ENCODE data around the gene FOXS1. TPM values are rescaled to one million over a fixed set of nuclear protein-coding genes. Genes with fewer than 3 reads are reported as not detected.

Gene FOXS1
- total RNA-seq, 1 experiment from 2014 or later = not detected

- no peak overlapping the region for H2AFZ ChIP-seq (ENCODE audit: low read length)
- no peak overlapping the region for H3K4me2 ChIP-seq (ENCODE audit: low read length)
- no peaks in the 10 kb centered on the region for H3K27me3 ChIP-seq (ENCODE audit: low read length)
- no peaks in the 10 kb centered on the region for H3K9me2 ChIP-seq (replicated peaks; ENCODE audit: low read length)
- no peaks in the 10 kb centered on the region for H3K9me3 ChIP-seq (ENCODE audit: low read length)
- no peaks in the 10 kb centered on the region for H3F3A ChIP-seq (ENCODE audit: low read length, unreplicated experiment)
- DNase-seq (no peak), ATAC-seq (no peak)
- TF ChIP-seq EZH2phosphoT487 (IDR thresholded peaks at IDR 0.05; ENCODE audit: borderline replicate concordance, low read length) (no peak), EZH2 (IDR thresholded peaks at IDR 0.05; ENCODE audit: low read length, unreplicated experiment) (no peak)
- no peak overlapping the region for H3K4me3 ChIP-seq (ENCODE audit: low read length)
- H3K27ac ChIP-seq (ENCODE audit: low read length) = no peak overlapping the region
- H3K4me1 ChIP-seq (ENCODE audit: insufficient read depth, low read length) = no peaks in the 10 kb centered on the region
- H3K36me3 ChIP-seq (ENCODE audit: low read depth, low read length) = no peaks in the 10 kb centered on the region
- H4K20me1 ChIP-seq (ENCODE audit: low read length) = no peaks in the 10 kb centered on the region
- H3K9ac ChIP-seq (ENCODE audit: low read length) = no peak overlapping the region
- POLR2A ChIA-PET (ENCODE audit: unreplicated experiment) = no interaction called here
- intact Hi-C loops (cut with micrococcal nuclease) = no loop called here
- CTCF ChIA-PET = no interaction called here
- no TSS peak for BruUV-seq (replicated peaks)
- no peaks in the 10 kb centered on the region for H3K79me2 ChIP-seq (ENCODE audit: low read length)
These were observed 18.3 kb downstream of the FOXS1 start for GRCh38 chr20:31827059-31827458.

- Histone ChIP-seq H3K36me3 (ENCODE audit: low read depth, low read length) (no peaks in the 10 kb centered on the region), H3K9me2 (replicated peaks; ENCODE audit: low read length) (no peaks in the 10 kb centered on the region), H3K4me1 (ENCODE audit: insufficient read depth, low read length) (no peaks in the 10 kb centered on the region), H3K27ac (ENCODE audit: low read length) (no peak overlapping the region), H3K27me3 (ENCODE audit: low read length) (no peaks in the 10 kb centered on the region), H3F3A (ENCODE audit: low read length, unreplicated experiment) (no peaks in the 10 kb centered on the region), H3K9me3 (ENCODE audit: low read length) (no peaks in the 10 kb centered on the region), H4K20me1 (ENCODE audit: low read length) (no peaks in the 10 kb centered on the region), H3K79me2 (ENCODE audit: low read length) (no peaks in the 10 kb centered on the region), H2AFZ (ENCODE audit: low read length) (no peak overlapping the region), H3K4me2 (ENCODE audit: low read length) (no peak overlapping the region), H3K9ac (ENCODE audit: low read length) (no peak overlapping the region), H3K4me3 (ENCODE audit: low read length) (no peak overlapping the region)
- no peak for TF ChIP-seq EZH2 (IDR thresholded peaks at IDR 0.05; ENCODE audit: low read length, unreplicated experiment)
- TF ChIP-seq CTCF (conservative IDR thresholded peaks at IDR 0.05; ENCODE audit: low read depth, low read length) = no peak
- TF ChIP-seq EZH2phosphoT487 (IDR thresholded peaks at IDR 0.05; ENCODE audit: borderline replicate concordance, low read length) = no peak
- DNase-seq (no peak), ATAC-seq (no peak)
- ChIA-PET CTCF (no interaction called here), POLR2A (ENCODE audit: unreplicated experiment) (no interaction called here)
- no TSS peak for BruUV-seq (replicated peaks)
- intact Hi-C loops (cut with micrococcal nuclease) = no loop called here
These were observed 19.3 kb downstream of the FOXS1 start for GRCh38 chr20:31826074-31826473.

- no peaks in the 10 kb centered on the region for H3K36me3 ChIP-seq (ENCODE audit: low read depth, low read length)
- no peak overlapping the region for H3K4me2 ChIP-seq (ENCODE audit: low read length)
- H3K9ac ChIP-seq (ENCODE audit: low read length) = no peak overlapping the region
- no peaks in the 10 kb centered on the region for H3K9me2 ChIP-seq (replicated peaks; ENCODE audit: low read length)
- no peaks in the 10 kb centered on the region for H4K20me1 ChIP-seq (ENCODE audit: low read length)
- DNase-seq (no peak), ATAC-seq (no peak)
- no peaks in the 10 kb centered on the region for H3K79me2 ChIP-seq (ENCODE audit: low read length)
- H2AFZ ChIP-seq (ENCODE audit: low read length) = no peak overlapping the region
- no peaks in the 10 kb centered on the region for H3K27me3 ChIP-seq (ENCODE audit: low read length)
- intact Hi-C loops (cut with micrococcal nuclease) = no loop called here
- TF ChIP-seq EZH2phosphoT487 (IDR thresholded peaks at IDR 0.05; ENCODE audit: borderline replicate concordance, low read length) (no peak), EZH2 (IDR thresholded peaks at IDR 0.05; ENCODE audit: low read length, unreplicated experiment) (no peak), CTCF (conservative IDR thresholded peaks at IDR 0.05; ENCODE audit: low read depth, low read length) (no peak)
- CTCF ChIA-PET = no interaction called here
- no peaks in the 10 kb centered on the region for H3K9me3 ChIP-seq (ENCODE audit: low read length)
- no peaks in the 10 kb centered on the region for H3F3A ChIP-seq (ENCODE audit: low read length, unreplicated experiment)
- no peak overlapping the region for H3K4me3 ChIP-seq (ENCODE audit: low read length)
- no peak overlapping the region for H3K27ac ChIP-seq (ENCODE audit: low read length)
- no peaks in the 10 kb centered on the region for H3K4me1 ChIP-seq (ENCODE audit: insufficient read depth, low read length)
- POLR2A ChIA-PET (ENCODE audit: unreplicated experiment) = no interaction called here
- BruUV-seq (replicated peaks) = no TSS peak
These were observed 20.7 kb downstream of the FOXS1 start for GRCh38 chr20:31824554-31825313.
